Stimulated activated CD4-positive, alpha-beta T cell treated with anti-CD3 and anti-CD28 coated beads, Interleukin-15, amount 100 ng/mL, for 1 hour (primary cell): Measurements from ENCODE around the gene UBAP1L.
"Not testable (repeated sequence)": the region's sequence is repeated elsewhere in the genome, so short reads cannot be mapped to it uniquely, and the experiment has no call there.

Experiments used
- DNase-seq, 2 donors: peaks; one replicate each; pipeline ENCODE4 v3.0.0-alpha.2; 2020; ENCODE audit warnings: low read depth in 1 of 2, low spot score in 1 of 2

Gene UBAP1L

DNA sequence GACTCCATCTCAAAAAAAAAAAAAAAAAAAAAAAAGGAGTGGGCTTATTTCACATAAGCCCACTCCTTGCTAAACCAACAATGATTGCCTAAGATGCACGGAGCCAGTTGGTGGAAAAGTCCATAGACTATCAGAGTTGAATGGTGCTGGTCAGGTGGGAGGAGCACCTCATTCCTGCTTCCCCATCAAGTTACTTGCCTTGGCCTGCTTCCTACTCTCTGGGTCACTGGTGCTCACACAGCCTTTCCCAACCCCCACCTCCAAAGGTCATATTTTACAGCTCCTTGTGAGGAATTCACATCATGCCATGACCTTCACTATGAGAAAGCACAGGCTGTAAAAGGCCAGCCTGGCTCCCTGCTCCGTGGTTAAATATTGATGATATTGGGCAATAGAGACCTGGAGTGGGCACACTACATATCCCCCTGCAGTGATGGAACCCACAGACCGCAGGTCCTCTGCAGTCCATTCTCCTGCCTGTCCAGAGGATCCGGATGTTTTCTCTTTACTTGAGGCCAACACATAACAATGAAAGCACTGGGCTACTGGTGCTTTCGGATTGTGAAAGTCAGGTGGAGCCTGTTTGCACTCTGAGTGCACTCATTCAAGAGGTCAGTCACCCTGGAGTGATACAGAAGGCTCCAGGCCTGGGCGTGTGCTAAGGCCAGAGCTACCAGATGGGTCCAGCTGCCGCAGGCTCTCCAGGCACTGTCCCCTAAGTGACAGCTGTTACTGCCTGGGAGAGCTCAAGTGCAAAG lies 70.1 kb downstream of the UBAP1L start, which contains the start of gene SLC51B:
SLC51B (plus strand) TSS at position 664 of the 758 bp plus-strand sequence. CDS start 4,618 bp downstream, outside the sequence.
- DNase-seq = no peak

DNA sequence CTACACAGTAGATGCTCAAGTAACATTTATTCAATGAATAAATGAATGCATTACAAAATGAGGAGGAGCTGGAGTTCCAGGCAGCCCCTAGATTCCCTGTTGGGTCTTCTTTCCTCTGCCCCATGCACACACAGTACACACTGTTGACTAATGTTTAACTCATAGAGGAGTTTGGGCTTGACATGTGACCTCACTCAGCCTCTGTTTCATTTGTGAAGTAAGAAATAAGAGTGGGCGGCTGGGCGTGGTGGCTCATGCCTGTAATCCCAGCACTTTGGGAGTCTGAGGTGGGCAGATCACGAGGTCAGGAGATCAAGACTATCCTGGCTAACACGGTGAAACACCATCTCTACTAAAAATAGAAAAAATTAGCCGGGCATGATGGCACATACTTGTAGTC lies 70.8 kb downstream of the UBAP1L start:
- not testable (repeated sequence) for DNase-seq

DNA sequence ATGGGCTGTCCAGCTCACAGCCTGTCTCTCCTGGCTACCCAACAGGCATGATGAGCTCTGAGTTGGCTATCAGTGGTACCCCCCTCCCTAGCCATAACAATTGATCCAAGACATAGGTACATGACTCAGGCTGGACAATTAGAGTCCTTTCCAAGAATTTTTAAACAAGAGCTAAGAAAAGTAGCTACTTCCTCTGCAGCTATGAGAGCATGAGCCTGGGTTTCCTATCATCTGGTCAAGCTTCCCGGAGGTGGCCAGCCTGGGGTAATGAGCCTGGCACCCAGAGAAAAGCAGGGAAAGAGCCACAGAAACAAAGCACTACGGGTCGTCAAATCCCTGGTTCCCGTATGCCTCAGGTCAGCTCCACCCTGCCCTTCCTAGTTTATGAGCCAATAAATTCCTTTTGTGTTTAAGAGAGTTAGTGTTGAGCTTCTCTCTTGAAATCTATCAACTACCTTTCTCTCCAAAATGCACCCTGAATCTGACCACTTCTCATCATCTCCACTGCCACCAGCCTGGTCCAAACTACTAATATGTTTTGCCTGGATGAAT lies 72.1 kb downstream of the UBAP1L start:
- no peak for DNase-seq
